HG03159 (cell line): ENCODE results near the gene KRT9.

ENCODE experiments used
- ATAC-seq: cut with Tn5 transposase; IDR thresholded peaks from one replicate; pipeline ENCODE4 v1.9.1; 2021; ENCODE audit warnings: mild to moderate bottlenecking, moderate library complexity; ENCODE audit not compliant: unreplicated experiment

Gene KRT9

DNA sequence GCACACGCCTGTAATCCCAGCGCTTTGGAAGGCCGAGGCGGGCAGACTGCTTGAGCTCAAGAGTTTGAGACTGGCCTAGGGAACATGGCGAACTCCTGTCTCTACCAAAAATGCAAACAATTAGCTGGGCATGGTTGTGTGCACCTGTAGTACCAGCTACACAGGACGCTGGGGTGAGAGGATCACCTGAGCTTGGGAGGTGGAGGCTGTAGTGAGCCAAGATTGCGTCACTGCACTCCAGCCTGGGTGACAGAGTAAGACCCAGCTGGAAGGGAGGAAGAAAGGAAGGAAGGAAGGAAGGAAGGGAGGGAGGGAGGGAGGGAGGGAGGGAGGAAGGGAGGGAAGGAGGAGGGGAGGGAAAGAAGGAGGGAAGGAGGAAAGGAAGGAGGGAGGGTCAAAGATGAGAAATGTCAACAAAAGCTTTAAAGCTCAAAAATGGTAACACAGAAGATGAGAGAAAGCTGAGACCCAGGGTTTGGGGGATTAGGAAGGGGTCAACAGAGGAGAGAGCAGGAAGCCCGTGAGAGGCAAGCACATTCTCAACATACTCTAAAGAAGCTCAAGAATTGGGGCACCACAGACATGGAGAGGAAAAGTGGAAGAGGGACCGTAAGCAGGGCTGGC, 38.8 kb downstream of the KRT9 start:
- ATAC-seq, result no peak

DNA sequence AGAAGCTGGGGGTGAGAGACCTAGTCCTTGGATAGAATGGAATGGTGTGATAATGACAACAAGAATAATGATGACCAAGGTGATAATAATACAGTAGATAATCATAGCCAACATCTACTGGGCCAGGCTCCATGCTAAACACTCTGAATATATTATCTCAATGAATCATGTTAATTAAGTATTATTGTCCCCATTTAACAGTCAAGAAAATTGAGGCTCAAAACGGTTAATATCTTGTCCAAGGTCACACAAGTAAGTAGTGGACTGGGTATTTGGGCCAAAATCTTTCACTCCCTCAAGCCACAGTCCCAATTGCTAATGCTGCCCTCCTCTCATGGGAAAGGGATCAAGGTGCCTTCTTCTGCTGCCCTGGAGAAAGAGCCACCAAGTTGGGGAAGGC, 39.9 kb downstream of the KRT9 start:
- ATAC-seq, result no peak

DNA sequence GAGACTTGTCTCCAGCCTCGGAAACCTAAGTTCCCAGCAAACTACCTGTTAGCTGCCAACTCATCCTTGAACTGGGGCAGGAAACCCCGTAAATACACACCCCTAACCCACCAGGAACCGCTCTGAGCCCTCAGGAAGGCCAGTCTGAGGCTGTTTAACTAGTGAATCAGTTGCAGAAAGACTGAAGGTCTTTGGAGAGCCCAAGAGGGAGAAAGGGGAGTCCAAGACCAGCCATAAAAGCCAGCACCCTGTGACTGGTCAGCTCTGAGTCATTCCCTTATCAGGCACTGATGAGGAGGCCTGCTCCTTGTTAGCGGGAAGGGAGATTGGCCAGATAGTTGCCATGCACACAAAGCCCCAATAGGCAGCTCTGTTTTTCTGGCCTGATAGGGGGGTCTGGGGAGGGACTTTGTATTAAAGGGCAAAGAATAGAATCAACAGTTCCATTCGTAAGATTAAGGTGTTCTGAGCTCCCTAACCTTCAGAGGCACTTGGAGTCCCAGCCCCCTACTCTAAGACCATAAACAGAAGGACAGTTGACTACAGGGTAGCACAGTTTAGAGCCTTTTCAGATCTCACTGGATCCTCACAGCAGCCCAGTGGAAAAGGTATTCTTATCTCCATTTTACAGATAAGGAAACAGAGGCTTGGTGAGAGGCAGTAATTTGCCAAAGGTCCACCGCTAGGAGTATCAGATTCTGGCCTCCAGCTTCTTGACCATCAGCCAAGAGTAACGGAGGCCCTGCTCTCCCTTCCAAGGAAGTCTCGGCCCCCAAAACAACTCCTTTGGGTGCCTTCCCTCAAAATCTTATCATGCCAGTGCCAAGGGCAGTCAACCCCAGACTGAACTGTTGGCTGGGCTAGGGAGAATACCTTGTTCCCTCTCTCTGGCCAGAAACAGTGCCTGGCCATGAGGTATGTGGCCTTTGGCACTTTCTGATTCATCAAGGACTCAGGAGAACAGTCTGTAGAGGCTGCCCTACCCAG, 41.5 kb downstream of the KRT9 start:
- ATAC-seq, result no peak

DNA sequence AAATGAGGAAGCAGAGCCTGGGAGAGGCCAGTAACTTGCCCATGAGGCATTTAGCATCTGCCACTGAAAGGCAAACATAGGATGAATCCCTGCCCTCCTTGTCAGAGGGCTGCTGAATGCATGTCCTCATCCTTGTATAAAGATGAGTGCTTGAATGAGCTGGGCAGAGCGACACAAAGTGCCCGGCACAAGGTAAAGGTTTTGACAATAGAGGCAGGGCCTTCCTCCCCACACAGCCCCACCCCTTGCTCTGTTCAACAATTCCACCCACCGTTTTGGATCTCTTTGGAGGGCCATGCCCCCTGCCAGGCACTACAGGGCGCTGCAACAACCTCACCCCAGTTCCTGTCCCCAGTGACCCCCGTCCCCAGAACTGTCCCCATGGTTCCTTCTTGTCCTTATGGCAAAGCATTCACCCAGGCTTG, 42.4 kb downstream of the KRT9 start:
- no peak for ATAC-seq

DNA sequence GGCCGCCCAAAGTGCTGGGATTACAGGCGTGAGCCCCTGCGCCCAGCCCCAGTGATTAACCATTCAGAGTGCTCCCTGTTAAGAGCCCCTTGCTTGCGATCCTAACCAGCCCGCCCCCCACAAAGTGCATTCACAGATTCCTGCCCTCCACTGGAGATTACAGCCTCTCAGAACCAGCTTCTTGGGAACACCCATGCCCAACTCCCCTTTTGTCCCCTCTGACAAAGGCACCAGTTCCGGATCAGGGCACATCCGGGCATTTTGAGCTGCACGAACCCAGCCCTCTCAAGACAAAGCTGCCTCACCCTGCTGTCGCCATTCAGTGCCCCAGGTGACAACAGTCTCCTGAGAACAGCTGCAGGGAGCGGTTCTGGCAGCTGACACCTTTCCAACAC, 42.9 kb downstream of the KRT9 start:
- ATAC-seq, result no peak

DNA sequence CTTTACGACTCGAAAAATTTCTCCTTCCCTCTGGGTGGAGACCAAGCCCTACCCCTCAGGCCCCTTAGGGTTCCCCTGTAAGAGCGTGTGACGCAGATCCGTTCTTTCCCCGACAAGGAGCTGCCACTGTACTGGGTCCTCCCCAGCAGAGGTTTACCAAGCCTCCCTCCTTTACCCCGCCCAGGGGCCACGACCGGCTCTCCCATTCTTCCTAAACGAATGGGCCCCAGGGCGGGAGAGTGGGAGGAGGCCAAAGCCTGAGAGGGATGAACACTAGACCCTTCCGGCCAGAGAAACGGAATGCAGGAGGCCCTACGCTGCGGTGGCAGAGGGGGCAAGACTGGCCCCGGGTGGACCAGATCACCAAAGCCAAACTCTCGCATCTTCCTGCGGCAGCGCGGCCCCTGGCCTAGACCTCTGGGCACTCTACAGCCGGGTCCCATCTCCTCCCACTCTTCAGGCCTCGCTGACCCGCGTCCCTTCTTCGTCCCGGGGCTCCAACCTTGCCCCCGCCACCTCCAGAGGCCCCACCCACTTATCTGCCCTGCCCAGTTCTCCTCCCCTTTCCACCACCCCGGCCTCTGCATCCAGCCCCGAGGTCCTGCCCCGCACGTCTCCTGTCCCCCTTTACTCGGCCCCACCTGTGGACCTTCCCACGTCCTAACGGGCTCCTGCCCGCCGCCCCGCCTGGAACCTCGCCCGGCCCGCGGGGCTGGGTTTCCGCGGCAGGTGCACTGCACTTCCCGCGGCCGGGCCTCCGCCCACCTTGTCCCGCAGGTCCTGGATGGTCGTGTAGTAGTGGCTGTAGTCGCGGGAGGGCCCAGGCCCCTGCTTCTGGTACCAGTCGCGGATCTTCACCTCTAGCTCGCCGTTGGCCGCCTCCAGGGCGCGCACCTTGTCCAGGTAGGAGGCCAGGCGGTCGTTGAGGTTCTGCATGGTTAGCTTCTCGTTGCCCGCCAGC, 44.5 kb downstream of the KRT9 start:
- no peak for ATAC-seq

DNA sequence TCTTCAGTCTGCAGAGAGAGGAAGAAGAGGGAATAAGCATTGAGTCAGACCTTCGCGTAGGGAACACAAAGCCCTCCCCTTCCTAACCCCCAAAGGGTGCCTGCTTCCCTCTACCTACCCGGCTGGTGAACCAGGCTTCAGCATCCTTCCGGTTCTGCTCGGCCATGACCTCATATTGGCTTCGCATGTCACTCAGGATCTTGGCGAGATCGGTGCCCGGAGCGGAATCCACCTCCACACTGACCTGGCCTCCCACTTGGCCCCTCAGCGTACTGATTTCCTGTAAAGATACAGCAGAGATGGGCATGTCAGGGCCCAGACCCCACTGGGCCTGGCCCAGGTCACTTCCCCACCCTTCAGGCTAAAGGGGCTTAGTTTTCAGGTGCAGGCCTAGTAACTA, 47.6 kb downstream of the KRT9 start:
- no peak for ATAC-seq

DNA sequence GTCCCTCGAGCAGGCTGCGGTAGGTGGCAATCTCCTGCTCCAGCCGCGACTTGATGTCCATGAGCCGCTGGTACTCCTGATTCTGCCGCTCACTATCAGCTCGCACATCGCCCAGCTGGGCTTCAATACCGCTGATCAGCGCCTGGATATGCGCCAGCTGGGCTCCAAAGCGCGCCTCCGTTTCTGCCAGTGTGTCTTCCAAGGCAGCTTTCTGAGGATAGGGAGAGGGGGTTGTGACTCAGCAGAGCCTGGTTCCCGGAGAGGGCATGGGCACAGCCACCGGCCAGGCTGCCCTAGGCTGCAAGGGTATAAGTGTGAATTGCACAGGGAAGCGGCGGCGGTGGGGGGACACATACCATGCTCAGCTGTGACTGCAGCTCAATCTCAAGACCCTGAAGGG, 48.1 kb downstream of the KRT9 start:
- ATAC-seq, result no peak

GRCh38 chr17:41523225-41523593, 48.6 kb downstream of the KRT9 start:
- ATAC-seq, result no peak

DNA sequence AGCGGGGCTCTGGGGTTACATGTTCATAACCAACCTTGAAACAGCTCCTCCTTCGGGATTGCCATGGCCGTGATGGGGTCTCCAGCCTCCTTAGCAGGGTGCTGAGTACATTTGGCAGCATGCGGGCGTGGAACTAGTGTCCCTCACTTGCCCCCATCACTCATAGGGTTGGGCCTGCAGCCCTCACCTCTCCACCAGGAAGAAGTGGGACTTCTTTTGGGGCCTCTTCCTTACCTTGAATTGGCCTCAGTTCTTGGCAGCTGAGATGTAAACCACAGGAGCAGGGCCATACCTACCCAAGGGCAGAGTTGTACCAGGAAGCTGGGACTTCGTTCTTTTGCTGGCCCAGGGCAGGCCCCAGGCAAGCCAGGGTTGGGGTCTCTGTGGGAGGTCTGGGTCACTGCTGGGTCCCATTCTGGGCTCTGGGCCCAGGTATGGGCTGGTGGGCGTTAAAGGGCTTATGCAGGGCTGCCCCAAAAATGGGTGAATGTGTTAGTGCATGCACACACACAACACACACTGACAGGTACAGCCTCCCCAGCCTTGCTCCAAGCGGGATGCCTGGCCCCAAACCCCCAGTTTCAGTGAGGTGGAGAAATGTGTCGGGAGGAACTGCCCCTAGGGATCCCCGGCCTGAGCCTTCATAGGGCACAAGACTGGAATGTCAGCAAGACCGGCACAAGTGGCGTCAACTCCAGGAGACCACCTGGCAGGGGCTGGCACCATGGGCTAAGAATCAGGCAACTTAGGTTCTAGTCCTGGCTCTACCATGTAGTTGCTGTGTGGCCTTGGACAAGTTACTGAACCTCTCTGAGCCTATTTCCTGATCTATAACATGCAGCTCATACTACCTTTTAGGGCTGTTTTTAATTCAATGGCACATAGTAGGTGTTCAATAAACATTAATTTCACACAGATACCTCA, 49.3 kb downstream of the KRT9 start:
- ATAC-seq, result no peak

GRCh38 chr17:41521574-41522261, 50.1 kb downstream of the KRT9 start:
- ATAC-seq, result no peak

DNA sequence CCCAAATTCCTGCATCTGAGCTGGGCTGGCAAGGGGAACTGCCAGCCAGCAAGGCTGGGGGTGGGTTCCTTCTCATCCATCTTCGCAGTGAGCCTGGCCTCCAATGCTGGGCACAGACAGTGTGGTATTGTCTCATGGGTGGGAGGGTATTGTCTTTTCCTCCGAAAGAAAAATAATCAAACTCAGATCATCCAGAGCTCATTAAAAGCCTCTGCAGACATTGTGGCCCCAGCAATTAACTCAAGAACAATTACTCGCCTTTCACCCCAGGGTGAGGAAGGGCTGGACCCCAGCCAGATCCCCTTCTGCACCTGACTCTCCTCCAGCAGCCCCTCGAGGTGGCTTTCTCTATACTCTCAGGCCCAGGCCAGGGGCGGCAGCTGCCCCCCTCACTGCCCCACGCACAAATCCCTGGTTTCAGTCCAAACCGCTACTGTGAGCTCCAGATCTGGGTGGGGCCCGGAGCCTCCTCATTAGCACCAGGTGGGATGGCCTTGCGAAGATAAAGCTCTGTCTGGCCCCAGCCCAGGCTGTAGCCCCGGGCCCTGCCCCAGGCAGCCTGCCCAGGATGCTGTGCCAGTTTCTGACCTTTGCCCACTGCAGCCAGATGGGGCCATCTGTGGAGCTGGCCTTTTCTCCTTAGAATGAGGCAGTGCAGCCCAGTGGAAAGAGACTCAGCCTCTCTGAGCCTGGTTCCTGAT, 50.9 kb downstream of the KRT9 start:
- ATAC-seq, result no peak

DNA sequence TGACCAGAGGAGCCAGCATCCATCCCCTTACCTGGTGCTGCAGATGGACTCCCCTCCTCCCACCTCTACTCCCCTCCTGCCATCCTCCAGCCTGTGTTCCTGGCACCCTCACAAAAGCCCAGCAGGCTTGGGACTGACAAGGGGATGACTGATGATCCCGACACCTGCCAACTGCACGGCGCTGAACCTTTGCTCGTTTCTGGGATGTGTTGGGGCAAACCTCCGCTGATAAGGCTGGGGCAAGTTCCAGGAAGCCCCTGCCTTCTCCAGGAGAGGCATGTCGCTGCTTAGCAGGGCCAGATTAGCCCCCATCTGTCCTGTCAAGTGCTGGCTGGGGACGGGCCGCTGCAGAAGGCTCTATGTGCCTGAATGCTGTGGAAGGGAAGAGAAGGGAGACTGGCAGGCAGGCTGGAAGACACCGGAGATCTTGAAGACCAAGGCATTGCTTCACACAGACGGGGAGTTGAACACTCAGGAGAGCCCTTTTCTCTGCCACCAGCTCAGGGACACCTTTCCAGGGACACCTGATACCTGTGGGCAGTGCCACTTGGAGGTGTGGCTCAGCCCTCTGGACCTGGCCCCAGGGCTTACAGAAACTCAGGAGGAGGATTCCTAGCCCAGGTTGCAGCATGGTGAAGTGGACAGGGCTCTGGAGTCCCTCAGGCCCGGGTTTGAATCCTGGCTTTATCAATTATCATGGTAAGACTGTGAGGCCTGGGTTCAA, 52.2 kb downstream of the KRT9 start:
- ATAC-seq, result no peak

DNA sequence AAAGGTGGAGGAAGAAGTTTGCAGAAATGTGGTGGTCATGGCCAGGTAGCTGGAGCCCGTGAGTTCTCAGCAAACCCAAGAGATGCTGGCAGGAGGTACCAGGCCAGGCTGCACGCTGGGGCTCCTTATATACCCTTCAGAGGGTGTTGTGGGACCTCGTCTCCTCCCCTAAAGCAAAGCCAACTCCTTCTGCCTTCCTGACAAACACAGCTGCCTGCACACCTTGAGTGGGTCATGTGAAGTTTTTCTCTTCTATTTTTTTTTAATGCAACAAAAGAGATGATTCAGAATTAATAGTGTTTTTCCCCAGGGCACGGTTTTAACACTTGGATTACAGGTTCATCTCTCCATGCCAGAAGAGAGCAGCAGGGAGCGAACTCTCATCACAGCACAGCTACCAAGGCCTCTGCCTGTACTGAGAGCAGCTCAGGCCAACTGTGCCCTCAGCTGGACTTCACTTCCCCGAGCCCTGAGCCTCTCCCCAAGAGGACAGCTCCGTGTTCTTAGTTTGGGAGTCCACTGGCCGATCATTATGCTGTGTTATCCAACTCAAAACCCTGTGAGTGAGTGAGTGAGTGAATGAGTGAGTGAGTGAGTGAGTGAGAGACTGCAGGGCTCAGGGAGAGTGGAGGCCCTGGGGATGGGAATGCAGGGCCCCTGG, 52.9 kb downstream of the KRT9 start, which contains the start of gene KRT15:
TSS of gene KRT15 (minus strand) at position 102 of the 661 bp plus-strand sequence. CDS start at position 39, 63 bp downstream.
- no peak for ATAC-seq

- no peak for ATAC-seq
Measured at GRCh38 chr17:41518031-41518430, 53.8 kb downstream of the KRT9 start.

GRCh38 chr17:41516830-41517283, 55.0 kb downstream of the KRT9 start:
- no peak for ATAC-seq

- no peak for ATAC-seq
Measured at GRCh38 chr17:41516147-41516829, 55.6 kb downstream of the KRT9 start.
